GM18499 (cell line): Measurements from ENCODE around the gene GALNT9.

Experiments used
- ATAC-seq: cut with Tn5 transposase; IDR thresholded peaks from one replicate; pipeline ENCODE4 v1.9.1; 2021; ENCODE audit warnings: moderate number of reproducible peaks; ENCODE audit not compliant: insufficient read depth, unreplicated experiment

Gene GALNT9

DNA sequence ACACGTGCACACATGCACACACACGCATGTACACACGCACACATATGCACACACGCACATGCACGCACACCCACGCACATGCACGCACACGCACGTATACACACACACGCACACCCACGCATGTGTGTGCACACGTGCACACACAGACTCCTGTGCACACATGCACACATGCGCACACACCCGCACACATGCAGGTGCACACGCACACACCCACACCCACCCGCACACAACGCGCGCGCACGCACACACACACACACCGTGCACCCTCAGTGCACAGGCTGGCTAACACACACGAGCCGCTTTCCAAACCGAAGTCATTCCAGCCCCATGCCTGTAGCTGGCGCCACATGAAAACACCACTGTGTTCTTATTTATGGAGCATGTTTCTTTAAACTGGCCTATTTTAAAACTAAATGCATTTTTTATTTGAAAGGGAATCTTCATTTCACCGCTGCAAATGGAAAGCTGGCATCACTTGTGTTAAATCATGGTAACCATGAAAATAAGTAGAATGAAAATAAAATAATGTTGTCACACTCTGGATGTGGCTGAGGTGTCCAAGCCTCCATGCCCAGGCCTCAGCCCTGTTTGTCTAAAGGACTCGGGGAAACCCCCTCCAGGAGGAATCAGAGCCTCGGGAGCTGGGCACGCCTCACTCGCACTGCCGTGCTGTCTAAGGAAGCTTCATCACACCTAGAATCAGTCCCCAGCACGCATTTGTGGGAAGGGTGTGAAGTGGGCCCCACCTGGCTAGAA lies 45.1 kb downstream of the GALNT9 start:
- no peak for ATAC-seq

- ATAC-seq = no peak
These were observed 46.2 kb downstream of the GALNT9 start for GRCh38 chr12:132282950-132283771.

GRCh38 chr12:132282031-132282949 lies 47.1 kb downstream of the GALNT9 start:
- no peak for ATAC-seq

- no peak for ATAC-seq
These were observed 48.4 kb downstream of the GALNT9 start for GRCh38 chr12:132281038-132281437.

- no peak for ATAC-seq
These were observed 49.0 kb downstream of the GALNT9 start for GRCh38 chr12:132280406-132280805.

DNA sequence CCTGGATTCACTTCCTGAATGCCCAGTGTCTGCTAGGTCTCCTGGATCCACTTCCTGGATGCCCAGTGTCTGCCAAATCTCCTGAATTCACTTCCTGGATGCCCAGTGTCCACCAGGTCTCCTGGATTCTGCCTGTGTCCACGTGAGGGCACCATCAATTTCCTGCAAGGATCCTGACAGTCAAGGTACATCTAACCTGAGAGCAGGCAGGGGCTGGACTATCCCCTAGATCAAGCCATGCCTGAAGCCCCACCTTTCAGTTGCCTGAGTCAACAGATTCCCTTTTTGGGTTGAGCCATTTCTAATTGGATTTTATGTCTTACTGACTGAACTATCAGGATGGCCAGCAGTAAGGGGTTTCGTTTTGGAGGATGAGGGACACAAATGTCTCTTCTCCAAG lies 49.5 kb downstream of the GALNT9 start:
- ATAC-seq = no peak

GRCh38 chr12:132279184-132279889 lies 50.1 kb downstream of the GALNT9 start:
- no peak for ATAC-seq

DNA sequence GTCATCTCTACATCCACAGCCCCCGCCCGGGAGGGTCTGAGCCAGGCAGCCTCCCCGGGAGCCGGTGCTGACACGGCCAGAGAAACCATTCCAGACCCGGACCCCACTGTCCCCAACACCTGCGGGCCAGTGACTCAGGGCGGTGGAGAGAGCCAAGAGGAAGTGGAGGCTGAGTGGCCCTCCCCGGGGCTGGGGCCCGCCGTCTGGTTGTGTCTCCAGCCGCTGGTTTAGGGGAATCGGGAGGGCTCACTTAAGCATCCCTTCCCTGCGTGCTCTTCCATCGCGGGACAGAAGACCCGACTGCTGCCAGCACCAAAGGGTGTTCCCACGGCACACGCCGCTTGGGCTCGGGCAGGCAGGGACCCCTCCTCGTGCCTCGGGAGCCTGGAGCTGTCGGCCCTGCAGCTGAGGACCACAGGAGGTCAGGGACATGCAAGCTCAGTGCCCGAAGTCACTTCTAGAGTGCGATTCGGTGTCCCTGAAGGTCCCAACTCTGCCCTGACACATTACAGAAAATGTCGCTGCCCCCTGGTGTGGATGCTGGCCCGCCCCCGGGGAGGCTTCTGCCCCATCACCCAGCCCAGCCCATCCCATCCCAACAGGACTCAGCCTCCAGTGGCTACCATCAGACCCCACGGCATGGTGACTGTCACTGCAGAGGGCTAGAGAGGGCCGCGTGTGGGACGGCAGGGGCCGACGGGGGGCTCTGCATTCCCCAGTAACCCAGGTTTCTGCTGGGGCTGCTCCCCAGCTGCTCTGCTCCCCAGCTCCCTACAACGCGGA lies 50.8 kb downstream of the GALNT9 start:
- ATAC-seq = no peak

GRCh38 chr12:132277949-132278348 lies 51.4 kb downstream of the GALNT9 start:
- no peak for ATAC-seq

GRCh38 chr12:132277374-132277941 lies 51.9 kb downstream of the GALNT9 start:
- no peak for ATAC-seq

DNA sequence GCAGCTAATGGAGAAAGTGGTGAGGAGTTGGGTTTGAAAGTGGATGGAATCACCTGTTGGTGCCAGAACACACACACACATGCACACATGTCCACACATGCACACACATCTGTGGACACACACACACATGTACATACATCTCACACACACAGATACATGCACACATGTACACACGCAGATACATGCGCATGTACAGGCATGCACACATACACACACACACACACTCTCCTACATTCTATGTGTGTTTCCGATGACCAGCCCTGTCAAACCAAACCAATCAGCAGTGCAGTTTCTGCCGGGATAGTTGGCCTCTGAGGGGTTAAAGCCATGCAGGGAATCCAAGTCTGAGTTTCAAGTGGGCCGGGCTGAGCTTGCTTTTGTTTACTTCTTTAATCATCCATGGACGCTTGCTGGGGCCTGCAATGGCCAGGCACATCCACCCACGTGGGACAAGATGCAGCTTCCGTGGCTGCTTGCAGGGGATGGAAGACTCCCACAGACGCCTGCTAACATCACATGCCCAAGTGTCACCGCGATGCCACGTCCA lies 52.5 kb downstream of the GALNT9 start:
- no peak for ATAC-seq

- ATAC-seq = no peak
These were observed 53.1 kb downstream of the GALNT9 start for GRCh38 chr12:132276066-132276826.

DNA sequence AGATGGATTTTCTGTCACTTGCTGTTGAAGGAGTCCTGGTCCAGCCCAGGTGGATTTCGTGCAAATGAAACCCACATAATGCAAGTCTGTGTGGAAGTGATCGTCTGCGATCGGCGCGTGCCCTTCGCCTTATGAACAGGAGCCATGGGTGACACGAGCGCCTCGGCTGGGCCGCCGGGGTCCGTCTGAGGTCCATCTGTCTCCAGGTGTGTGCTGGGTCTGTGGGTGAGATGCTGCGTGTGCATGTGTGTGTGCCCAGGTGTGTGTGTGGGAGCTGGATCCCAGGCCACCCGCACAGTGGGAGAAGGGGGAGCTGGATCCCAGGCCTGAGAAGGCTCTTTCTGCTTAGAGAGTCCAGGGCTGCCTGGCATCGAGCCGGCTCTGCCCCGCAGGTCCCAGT lies 53.8 kb downstream of the GALNT9 start:
- ATAC-seq = no peak

- ATAC-seq = no peak
These were observed 54.3 kb downstream of the GALNT9 start for GRCh38 chr12:132275110-132275531.

- ATAC-seq = no peak
These were observed 55.4 kb downstream of the GALNT9 start for GRCh38 chr12:132273992-132274334.

DNA sequence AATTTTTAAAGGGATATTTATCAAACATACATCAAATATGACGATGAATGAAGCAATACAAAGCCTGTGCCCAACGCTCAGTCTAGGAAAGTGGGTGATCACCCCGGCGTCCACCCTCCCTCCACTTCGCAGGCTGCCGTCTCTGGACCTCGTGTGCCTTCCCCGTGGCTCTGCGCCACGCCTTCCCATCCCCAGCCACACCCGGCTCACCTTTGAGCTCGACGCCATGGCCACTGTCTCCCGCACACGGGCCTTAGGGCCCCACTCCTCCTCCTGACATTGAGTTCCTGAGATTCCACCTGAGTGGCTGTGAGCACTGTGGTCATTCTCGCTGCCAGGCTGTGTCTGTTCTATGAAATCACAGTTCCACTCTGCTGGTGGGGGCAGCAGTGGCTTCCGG lies 56.7 kb downstream of the GALNT9 start:
- ATAC-seq = no peak

GRCh38 chr12:132271755-132272092 lies 57.7 kb downstream of the GALNT9 start:
- ATAC-seq = no peak
